IPS-18c (cell line): ENCODE measurements around the gene ZFYVE28.

Experiments used
- H3K4me3 ChIP-seq: 2 replicates; pipeline ENCODE4 v1.7.0; 2013; ENCODE audit warnings: low read depth, mild to moderate bottlenecking, low read length, moderate library complexity; ENCODE audit not compliant: insufficient read depth
- H3K9me3 ChIP-seq: one replicate; pipeline ENCODE4 v1.6.1; 2013; ENCODE audit warnings: mild to moderate bottlenecking, low read length, moderate library complexity; ENCODE audit not compliant: control insufficient read depth, insufficient read depth

ZFYVE28 gene

GRCh38 chr4:2300431-2301224 lies 117.8 kb downstream of the ZFYVE28 start:
- Histone ChIP-seq H3K9me3 (peaks cover 3% of the 10 kb centered on the region), H3K4me3 (no peak overlapping the region)

- Histone ChIP-seq H3K4me3 (no peak overlapping the region), H3K9me3 (peaks cover 3% of the 10 kb centered on the region)
These were observed 118.7 kb downstream of the ZFYVE28 start for GRCh38 chr4:2299794-2300193.

GRCh38 chr4:2298532-2298991 lies 119.9 kb downstream of the ZFYVE28 start:
- no peak overlapping the region for H3K4me3 ChIP-seq
- peaks cover 3% of the 10 kb centered on the region for H3K9me3 ChIP-seq

GRCh38 chr4:2297606-2298531 lies 120.6 kb downstream of the ZFYVE28 start:
- H3K9me3 ChIP-seq, result peaks cover 3% of the 10 kb centered on the region
- H3K4me3 ChIP-seq, result no peak overlapping the region

- peaks cover 3% of the 10 kb centered on the region for H3K9me3 ChIP-seq
These were observed 121.5 kb downstream of the ZFYVE28 start for GRCh38 chr4:2296631-2297601.

GRCh38 chr4:2295900-2296442 lies 122.5 kb downstream of the ZFYVE28 start:
- Histone ChIP-seq H3K9me3 (peaks cover 3% of the 10 kb centered on the region), H3K4me3 (no peak overlapping the region)

More at GRCh38 chr4:2296631-2297601, 121.5 kb downstream of the ZFYVE28 start:
- H3K4me3 ChIP-seq, result no peak overlapping the region

- no peak overlapping the region for H3K4me3 ChIP-seq
- peaks cover 3% of the 10 kb centered on the region for H3K9me3 ChIP-seq
These were observed 122.9 kb downstream of the ZFYVE28 start for GRCh38 chr4:2295500-2295899.

- no peak overlapping the region for H3K4me3 ChIP-seq
These were observed 125.8 kb downstream of the ZFYVE28 start for GRCh38 chr4:2292646-2293108.

GRCh38 chr4:2291705-2292645 lies 126.5 kb downstream of the ZFYVE28 start:
- no peak overlapping the region for H3K4me3 ChIP-seq
- H3K9me3 ChIP-seq, result no peaks in the 10 kb centered on the region

More at GRCh38 chr4:2292646-2293108, 125.8 kb downstream of the ZFYVE28 start:
- no peaks in the 10 kb centered on the region for H3K9me3 ChIP-seq

GRCh38 chr4:2290974-2291704 lies 127.3 kb downstream of the ZFYVE28 start:
- H3K4me3 ChIP-seq, result no peak overlapping the region
- no peaks in the 10 kb centered on the region for H3K9me3 ChIP-seq

- Histone ChIP-seq H3K4me3 (no peak overlapping the region), H3K9me3 (no peaks in the 10 kb centered on the region)
These were observed 128.0 kb downstream of the ZFYVE28 start for GRCh38 chr4:2290488-2290887.

- H3K4me3 ChIP-seq, result no peak overlapping the region
- H3K9me3 ChIP-seq, result no peaks in the 10 kb centered on the region
These were observed 128.5 kb downstream of the ZFYVE28 start for GRCh38 chr4:2289955-2290333.

- Histone ChIP-seq H3K4me3 (no peak overlapping the region), H3K9me3 (no peaks in the 10 kb centered on the region)
These were observed 129.0 kb downstream of the ZFYVE28 start for GRCh38 chr4:2289311-2289954.

- H3K4me3 ChIP-seq, result no peak overlapping the region
- H3K9me3 ChIP-seq, result no peaks in the 10 kb centered on the region
These were observed 130.3 kb downstream of the ZFYVE28 start for GRCh38 chr4:2288051-2288541.

GRCh38 chr4:2287594-2287915 lies 130.9 kb downstream of the ZFYVE28 start:
- H3K4me3 ChIP-seq, result no peak overlapping the region

More at GRCh38 chr4:2287594-2287915, 130.9 kb downstream of the ZFYVE28 start:
- no peaks in the 10 kb centered on the region for H3K9me3 ChIP-seq
